HG03060 (cell line): ENCODE results near the gene GRID2.
"Not testable (repeated sequence)": the region's sequence is repeated elsewhere in the genome, so short reads cannot be mapped to it uniquely, and the experiment has no call there.

Experiments
- ATAC-seq: cut with Tn5 transposase; IDR thresholded peaks from one replicate; pipeline ENCODE4 v1.9.1; 2021; ENCODE audit warnings: low read depth, moderate number of reproducible peaks; ENCODE audit not compliant: unreplicated experiment

The GRID2 gene

GRCh38 chr4:92421920-92422319 is 118.2 kb downstream of the GRID2 start:
- peak; percentile 88 for ATAC-seq

GRCh38 chr4:92433272-92433758 is 129.5 kb downstream of the GRID2 start:
- no peak for ATAC-seq

- ATAC-seq = not testable (repeated sequence)
Measured at GRCh38 chr4:92438722-92439121, 135.0 kb downstream of the GRID2 start.

- ATAC-seq = not testable (repeated sequence)
Measured at GRCh38 chr4:92442131-92442530, 138.4 kb downstream of the GRID2 start.

GRCh38 chr4:92444143-92444843 is 140.5 kb downstream of the GRID2 start:
- ATAC-seq = not testable (repeated sequence)

- no peak for ATAC-seq
Measured at GRCh38 chr4:92445127-92445526, 141.4 kb downstream of the GRID2 start.

- no peak for ATAC-seq
Measured at GRCh38 chr4:92447255-92447905, 143.6 kb downstream of the GRID2 start.

GRCh38 chr4:92448176-92448575 is 144.4 kb downstream of the GRID2 start:
- ATAC-seq = not testable (repeated sequence)

GRCh38 chr4:92450694-92451093 is 146.9 kb downstream of the GRID2 start:
- ATAC-seq = no peak

GRCh38 chr4:92451782-92452181 is 148.0 kb downstream of the GRID2 start:
- ATAC-seq = no peak

- ATAC-seq = not testable (repeated sequence)
Measured at GRCh38 chr4:92452383-92452782, 148.6 kb downstream of the GRID2 start.

GRCh38 chr4:92455329-92455839 is 151.6 kb downstream of the GRID2 start:
- ATAC-seq = no peak

- no peak for ATAC-seq
Measured at GRCh38 chr4:92455951-92456350, 152.2 kb downstream of the GRID2 start.

GRCh38 chr4:92461732-92462131 is 158.0 kb downstream of the GRID2 start:
- no peak for ATAC-seq

GRCh38 chr4:92477298-92477697 is 173.5 kb downstream of the GRID2 start:
- ATAC-seq = no peak

GRCh38 chr4:92483341-92483740 is 179.6 kb downstream of the GRID2 start:
- no peak for ATAC-seq

- ATAC-seq = no peak
Measured at GRCh38 chr4:92488496-92488895, 184.7 kb downstream of the GRID2 start.

- no peak for ATAC-seq
Measured at GRCh38 chr4:92497141-92497540, 193.4 kb downstream of the GRID2 start.

- no peak for ATAC-seq
Measured at GRCh38 chr4:92501456-92501855, 197.7 kb downstream of the GRID2 start.

- ATAC-seq = no peak
Measured at GRCh38 chr4:92506933-92507332, 203.2 kb downstream of the GRID2 start.

- ATAC-seq = no peak
Measured at GRCh38 chr4:92514627-92515026, 210.9 kb downstream of the GRID2 start.

GRCh38 chr4:92516450-92516849 is 212.7 kb downstream of the GRID2 start:
- no peak for ATAC-seq
